Measurements from ENCODE around the gene CDH4. TPM values are rescaled to one million over a fixed set of nuclear protein-coding genes. Genes with fewer than 3 reads are reported as not detected.

CDH4 gene
- total RNA-seq, 2 experiments from 2014 or later = 0.11 to 0.18 TPM

DNA sequence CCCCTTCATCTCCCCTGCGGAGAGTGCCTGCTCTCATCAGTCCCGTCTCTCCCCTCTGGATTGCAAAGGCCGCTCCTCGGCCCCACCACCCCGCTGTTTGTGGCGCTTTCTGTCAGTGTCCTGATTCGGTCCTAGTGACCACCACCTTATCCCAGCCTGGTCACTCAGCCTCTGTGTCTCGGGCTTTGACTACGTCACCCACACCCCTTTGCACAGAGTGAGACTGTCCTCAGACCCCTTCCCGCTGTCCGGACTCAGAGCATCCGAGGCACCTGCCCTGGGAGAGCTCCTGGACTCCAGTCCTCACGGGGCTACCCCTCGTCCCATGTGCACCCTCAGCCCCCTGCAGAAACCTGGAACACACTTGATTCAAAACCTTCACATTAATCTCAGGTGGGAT lies 433.4 kb downstream of the CDH4 start:
- no peaks in the 10 kb centered on the region for H3K27me3 Mint-ChIP-seq
- ChIA-PET CTCF (no interaction called here), POLR2A (no interaction called here)
- no peaks in the 10 kb centered on the region for H3K36me3 Mint-ChIP-seq (ENCODE audit: low read depth)
- TF ChIP-seq, protein P1, sequence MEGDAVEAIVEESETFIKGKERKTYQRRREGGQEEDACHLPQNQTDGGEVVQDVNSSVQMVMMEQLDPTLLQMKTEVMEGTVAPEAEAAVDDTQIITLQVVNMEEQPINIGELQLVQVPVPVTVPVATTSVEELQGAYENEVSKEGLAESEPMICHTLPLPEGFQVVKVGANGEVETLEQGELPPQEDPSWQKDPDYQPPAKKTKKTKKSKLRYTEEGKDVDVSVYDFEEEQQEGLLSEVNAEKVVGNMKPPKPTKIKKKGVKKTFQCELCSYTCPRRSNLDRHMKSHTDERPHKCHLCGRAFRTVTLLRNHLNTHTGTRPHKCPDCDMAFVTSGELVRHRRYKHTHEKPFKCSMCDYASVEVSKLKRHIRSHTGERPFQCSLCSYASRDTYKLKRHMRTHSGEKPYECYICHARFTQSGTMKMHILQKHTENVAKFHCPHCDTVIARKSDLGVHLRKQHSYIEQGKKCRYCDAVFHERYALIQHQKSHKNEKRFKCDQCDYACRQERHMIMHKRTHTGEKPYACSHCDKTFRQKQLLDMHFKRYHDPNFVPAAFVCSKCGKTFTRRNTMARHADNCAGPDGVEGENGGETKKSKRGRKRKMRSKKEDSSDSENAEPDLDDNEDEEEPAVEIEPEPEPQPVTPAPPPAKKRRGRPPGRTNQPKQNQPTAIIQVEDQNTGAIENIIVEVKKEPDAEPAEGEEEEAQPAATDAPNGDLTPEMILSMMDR (IDR thresholded peaks at IDR 0.05) = no peak
- no peak for DNase-seq
- intact Hi-C loops (cut with micrococcal nuclease) = no loop called here
- no peak overlapping the region for H3K4me3 Mint-ChIP-seq
- no peaks in the 10 kb centered on the region for H3K4me1 Mint-ChIP-seq (ENCODE audit: low read depth)
- H3K27ac Mint-ChIP-seq = no peak overlapping the region
- ATAC-seq = no peak
- H3K9me3 Mint-ChIP-seq = no peaks in the 10 kb centered on the region

DNA sequence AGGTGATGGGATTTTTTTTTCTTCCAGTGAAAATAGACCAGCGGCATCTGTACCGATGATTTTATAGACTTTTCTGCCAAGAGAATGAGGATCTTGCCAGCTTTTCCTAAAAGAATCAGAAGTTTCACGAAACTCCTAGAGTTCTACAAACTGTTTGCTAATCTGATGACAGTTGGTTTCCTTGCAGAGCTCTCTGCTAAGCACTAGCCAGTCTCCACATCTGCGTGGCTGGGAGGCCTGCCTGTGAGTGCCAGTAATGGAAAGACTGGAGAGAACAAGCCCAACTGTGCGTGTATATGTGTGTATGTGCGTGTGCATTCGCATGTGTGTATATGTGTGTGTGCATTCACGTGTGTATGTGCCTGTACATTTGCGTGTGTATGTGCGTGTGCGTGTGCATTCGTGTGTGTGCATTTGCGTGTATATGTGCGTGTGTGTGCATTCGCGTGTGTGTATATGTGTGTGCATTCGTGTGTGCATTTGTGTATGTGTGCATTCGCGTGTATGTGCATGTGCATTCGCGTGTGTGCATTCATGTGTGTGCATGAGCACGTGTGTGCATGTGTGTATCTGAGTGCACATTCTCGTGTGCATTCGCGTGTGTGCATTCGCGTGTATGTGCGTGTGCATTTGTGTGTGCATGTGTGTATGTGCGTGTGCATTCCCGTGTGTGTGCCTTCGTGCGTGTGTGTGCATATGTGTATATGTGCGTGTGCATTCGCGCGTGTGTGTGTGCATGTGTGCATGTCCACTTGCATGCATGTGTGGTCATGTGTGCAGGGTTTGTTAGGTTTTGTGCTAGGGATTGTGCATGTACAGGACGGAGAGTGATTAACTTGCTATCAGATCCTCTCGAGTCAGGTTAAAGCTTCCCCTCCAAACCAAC lies 434.2 kb downstream of the CDH4 start:
- DNase-seq = no peak

GRCh38 chr20:61688411-61688810 lies 436.4 kb downstream of the CDH4 start:
- no peak overlapping the region for H3K27ac Mint-ChIP-seq
- ChIA-PET CTCF (no interaction called here), POLR2A (no interaction called here)
- ATAC-seq = no peak
- intact Hi-C loops (cut with micrococcal nuclease) = no loop called here
- no peak for DNase-seq
- H3K4me3 Mint-ChIP-seq = no peak overlapping the region
- TF ChIP-seq, protein P1 (IDR thresholded peaks at IDR 0.05) = no peak
- no peaks in the 10 kb centered on the region for H3K27me3 Mint-ChIP-seq
- no peaks in the 10 kb centered on the region for H3K36me3 Mint-ChIP-seq (ENCODE audit: low read depth)
- H3K4me1 Mint-ChIP-seq (ENCODE audit: low read depth) = no peaks in the 10 kb centered on the region
- no peaks in the 10 kb centered on the region for H3K9me3 Mint-ChIP-seq

More for the DNA sequence above, 434.2 kb downstream of the CDH4 start:
- ChIA-PET CTCF (no interaction called here), POLR2A (no interaction called here)
- no peaks in the 10 kb centered on the region for H3K4me1 Mint-ChIP-seq (ENCODE audit: low read depth)
- TF ChIP-seq, protein P1 (IDR thresholded peaks at IDR 0.05) = no peak
- no peaks in the 10 kb centered on the region for H3K27me3 Mint-ChIP-seq
- H3K9me3 Mint-ChIP-seq = no peaks in the 10 kb centered on the region
- no peak overlapping the region for H3K27ac Mint-ChIP-seq
- intact Hi-C loops (cut with micrococcal nuclease) = no loop called here
- ATAC-seq = no peak
- no peaks in the 10 kb centered on the region for H3K36me3 Mint-ChIP-seq (ENCODE audit: low read depth)
- no peak overlapping the region for H3K4me3 Mint-ChIP-seq

GRCh38 chr20:61690150-61690549 lies 438.1 kb downstream of the CDH4 start:
- no peak for DNase-seq
- no peak overlapping the region for H3K4me3 Mint-ChIP-seq
- no peak overlapping the region for H3K27ac Mint-ChIP-seq
- ChIA-PET POLR2A (no interaction called here), CTCF (no interaction called here)
- no peaks in the 10 kb centered on the region for H3K4me1 Mint-ChIP-seq (ENCODE audit: low read depth)
- H3K36me3 Mint-ChIP-seq (ENCODE audit: low read depth) = no peaks in the 10 kb centered on the region
- TF ChIP-seq, protein P1 (IDR thresholded peaks at IDR 0.05) = no peak
- no peak for ATAC-seq
- no peaks in the 10 kb centered on the region for H3K9me3 Mint-ChIP-seq
- H3K27me3 Mint-ChIP-seq = no peaks in the 10 kb centered on the region
- intact Hi-C loops (cut with micrococcal nuclease) = no loop called here

DNA sequence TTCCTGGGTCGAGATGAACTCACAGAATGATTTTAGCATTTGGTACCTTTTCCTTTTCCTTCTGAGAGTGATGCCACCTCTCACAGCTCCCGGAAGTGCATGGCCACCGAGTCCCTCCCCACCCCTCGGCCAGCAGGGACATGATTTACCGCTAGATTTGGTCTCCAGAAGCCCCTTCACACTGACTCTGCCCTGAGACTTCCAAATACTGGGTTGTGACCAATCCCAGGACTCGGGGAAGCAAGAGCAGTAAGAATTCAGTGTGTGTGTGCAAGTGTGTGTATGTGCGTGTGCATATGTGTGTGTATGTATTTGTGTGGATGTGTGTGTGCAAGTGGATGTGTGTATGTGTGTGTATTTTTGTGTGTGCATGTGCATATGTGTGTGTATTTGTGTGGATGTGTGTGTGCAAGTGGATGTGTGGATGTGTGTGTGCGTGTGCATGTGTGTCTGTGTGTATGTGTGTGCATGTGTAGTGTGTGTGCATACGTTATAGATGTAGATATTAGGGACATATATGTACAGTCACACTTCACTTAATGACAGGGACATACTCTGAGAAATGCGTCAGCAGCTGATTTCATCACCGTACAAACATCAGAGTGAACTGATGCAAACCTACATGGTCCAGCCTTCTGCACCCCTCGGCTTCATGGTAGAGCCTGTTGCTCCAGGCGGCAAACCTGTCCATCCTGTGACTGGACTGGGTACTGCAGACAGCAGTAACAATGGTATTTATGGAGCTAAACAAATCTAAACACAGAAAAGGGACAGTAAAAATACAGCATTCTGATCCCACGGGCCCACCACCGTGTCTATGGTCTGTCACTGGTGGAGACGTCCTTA lies 439.2 kb downstream of the CDH4 start:
- no peaks in the 10 kb centered on the region for H3K27me3 Mint-ChIP-seq
- H3K36me3 Mint-ChIP-seq (ENCODE audit: low read depth) = no peaks in the 10 kb centered on the region
- CTCF ChIA-PET = no interaction called here
- ATAC-seq = no peak
- TF ChIP-seq, protein P1 (IDR thresholded peaks at IDR 0.05) = no peak
- no peak overlapping the region for H3K4me3 Mint-ChIP-seq
- DNase-seq = no peak
- H3K9me3 Mint-ChIP-seq = no peaks in the 10 kb centered on the region
- H3K4me1 Mint-ChIP-seq (ENCODE audit: low read depth) = no peaks in the 10 kb centered on the region
- POLR2A ChIA-PET = no interaction called here
- intact Hi-C loops (cut with micrococcal nuclease) = no loop called here
- no peak overlapping the region for H3K27ac Mint-ChIP-seq
